Mucosa of descending colon (tissue), 3 donors: Measurements from ENCODE around the gene NRG2. TPM values are rescaled to one million over a fixed set of nuclear protein-coding genes. Genes with fewer than 3 reads are reported as not detected.

ENCODE experiments used
- ATAC-seq: fragments of 200-7000 bp; cut with Tn5 transposase; one replicate; pipeline ENCODE4 v1.9.1; 2020; ENCODE audit warnings: mild to moderate bottlenecking, moderate library complexity
- DNase-seq, 3 donors: peaks; one replicate each; pipeline ENCODE4 v3.0.0-alpha.2; 2020
- H3K36me3 ChIP-seq: fragments of 200-600 bp; one replicate; pipeline ENCODE4 v1.8.0; 2021; ENCODE audit warnings: low read depth, mild to moderate bottlenecking
- H3K4me1 ChIP-seq: fragments of 200-600 bp; one replicate; pipeline ENCODE4 v1.8.0; 2021; ENCODE audit warnings: low read depth, mild to moderate bottlenecking
- H3K4me3 ChIP-seq: fragments of 200-600 bp; one replicate; pipeline ENCODE4 v1.8.0; 2021; ENCODE audit warnings: mild to moderate bottlenecking
- H3K9me3 ChIP-seq: fragments of 200-600 bp; one replicate; pipeline ENCODE4 v1.8.0; 2021; ENCODE audit warnings: mild to moderate bottlenecking
- intact Hi-C, 2 donors: fragments of 100-400 bp; cut with DNase I in 1 of 2; cut with micrococcal nuclease in 1 of 2; formaldehyde crosslinking; loops; one replicate each; pipeline versions ENCODE4 v1.11.0 to v1.11.1; 2022; cut with DNase I, micrococcal nuclease
- total RNA-seq, 3 donors: library from RNA; stranded (reverse); fragmentation: NEBNext Ultra II Directional in 2 of 3; extraction: Animal tissue kit (Norgen Biotek cat#: 25700) in 2 of 3; gene quantifications; one replicate each; pipeline versions ENCODE4 v1.2.1 to v1.2.4, GENCODE V29; 2021 to 2023
- TF ChIP-seq, protein P1 (sequence below): fragments of 200-600 bp; IDR thresholded peaks from one replicate; pipeline ENCODE4 v1.8.0; 2022; ENCODE audit warnings: antibody characterized with exemption, mild to moderate bottlenecking
- donor health status: DM: no; HTN: no; CAD: no; lungs with moderate emphysema.
- donor health status: DM: no; HTN: no; CAD: no.
- donor health status: DM: no; HTN: yes; CAD: no.

Gene NRG2
- total RNA-seq, 3 donors from 2014 or later, result 0.52 to 7.3 (median 0.89) TPM

DNA sequence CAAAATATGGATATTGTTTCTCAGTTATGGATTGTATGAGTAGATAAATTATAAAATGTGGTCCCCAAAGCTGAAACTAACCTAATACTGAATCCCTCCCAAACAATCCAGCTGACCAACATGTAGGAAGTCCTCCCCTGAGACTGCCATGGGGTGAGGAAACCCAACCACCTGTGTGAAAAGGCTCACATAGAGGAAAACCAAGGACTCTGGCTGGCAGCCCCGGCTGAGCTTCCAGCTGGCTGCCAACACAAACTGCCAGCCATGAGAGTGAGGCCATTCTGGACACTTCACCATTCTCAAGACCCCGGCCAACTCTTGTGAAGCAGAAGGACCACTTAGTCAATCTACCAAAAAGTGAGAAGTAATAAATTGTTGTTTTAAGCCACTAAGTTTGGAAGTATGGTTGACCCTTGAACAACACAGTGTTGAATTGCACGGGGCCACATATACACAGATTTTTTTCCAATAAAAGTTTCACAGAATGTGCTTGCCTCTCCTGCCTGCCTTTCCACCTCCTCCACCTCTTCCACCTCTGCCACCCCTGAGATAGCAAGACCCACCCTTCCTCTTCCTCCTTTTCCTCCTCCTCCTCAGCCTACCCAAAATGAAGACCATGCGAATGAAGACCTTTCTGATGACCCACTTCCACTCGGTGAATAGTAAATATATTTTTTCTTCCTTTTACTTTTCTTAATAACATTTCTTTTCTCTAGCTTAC is 15.3 kb upstream of the NRG2 start:
- TF ChIP-seq, protein P1, sequence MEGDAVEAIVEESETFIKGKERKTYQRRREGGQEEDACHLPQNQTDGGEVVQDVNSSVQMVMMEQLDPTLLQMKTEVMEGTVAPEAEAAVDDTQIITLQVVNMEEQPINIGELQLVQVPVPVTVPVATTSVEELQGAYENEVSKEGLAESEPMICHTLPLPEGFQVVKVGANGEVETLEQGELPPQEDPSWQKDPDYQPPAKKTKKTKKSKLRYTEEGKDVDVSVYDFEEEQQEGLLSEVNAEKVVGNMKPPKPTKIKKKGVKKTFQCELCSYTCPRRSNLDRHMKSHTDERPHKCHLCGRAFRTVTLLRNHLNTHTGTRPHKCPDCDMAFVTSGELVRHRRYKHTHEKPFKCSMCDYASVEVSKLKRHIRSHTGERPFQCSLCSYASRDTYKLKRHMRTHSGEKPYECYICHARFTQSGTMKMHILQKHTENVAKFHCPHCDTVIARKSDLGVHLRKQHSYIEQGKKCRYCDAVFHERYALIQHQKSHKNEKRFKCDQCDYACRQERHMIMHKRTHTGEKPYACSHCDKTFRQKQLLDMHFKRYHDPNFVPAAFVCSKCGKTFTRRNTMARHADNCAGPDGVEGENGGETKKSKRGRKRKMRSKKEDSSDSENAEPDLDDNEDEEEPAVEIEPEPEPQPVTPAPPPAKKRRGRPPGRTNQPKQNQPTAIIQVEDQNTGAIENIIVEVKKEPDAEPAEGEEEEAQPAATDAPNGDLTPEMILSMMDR, result no peak
- intact Hi-C loops, result no loop called here
- no peak overlapping the region for H3K4me3 ChIP-seq

GRCh38 chr5:140056880-140057279 is 13.8 kb upstream of the NRG2 start:
- TF ChIP-seq, protein P1, result no peak
- Histone ChIP-seq H3K36me3 (no peaks in the 10 kb centered on the region), H3K4me3 (no peak overlapping the region), H3K9me3 (no peaks in the 10 kb centered on the region), H3K4me1 (no peaks in the 10 kb centered on the region)
- intact Hi-C loops, result no loop called here
- ATAC-seq (no peak), DNase-seq (no peak)

More for the DNA sequence above, 15.3 kb upstream of the NRG2 start:
- Histone ChIP-seq H3K36me3 (no peaks in the 10 kb centered on the region), H3K9me3 (no peaks in the 10 kb centered on the region), H3K4me1 (no peaks in the 10 kb centered on the region)
- DNase-seq (no peak), ATAC-seq (no peak)

DNA sequence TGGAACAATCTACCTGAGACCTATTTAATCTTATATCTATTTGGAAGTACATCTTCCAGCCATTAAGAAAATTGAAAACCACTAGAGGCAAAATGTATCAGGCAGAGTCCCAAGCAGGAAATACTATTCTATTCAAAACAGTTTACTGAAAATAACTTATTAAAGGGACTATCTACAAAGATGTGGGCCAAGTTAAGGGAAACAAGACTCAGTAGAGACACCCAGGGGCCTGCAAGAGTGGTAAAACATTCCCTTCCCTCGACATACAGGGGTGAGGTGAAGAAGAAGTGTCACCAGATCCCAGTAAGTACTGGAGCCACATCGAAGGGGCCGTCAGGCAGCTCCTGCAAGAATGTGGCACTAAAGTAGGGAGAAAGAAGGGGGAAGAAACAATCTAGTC is 12.1 kb upstream of the NRG2 start:
- no peak overlapping the region for H3K4me3 ChIP-seq
- TF ChIP-seq, protein P1, result no peak
- H3K9me3 ChIP-seq, result no peaks in the 10 kb centered on the region
- ATAC-seq (no peak), DNase-seq (no peak)
- H3K36me3 ChIP-seq, result no peaks in the 10 kb centered on the region
- intact Hi-C loops, result no loop called here
- no peaks in the 10 kb centered on the region for H3K4me1 ChIP-seq

- Histone ChIP-seq H3K9me3 (no peaks in the 10 kb centered on the region), H3K4me1 (no peaks in the 10 kb centered on the region), H3K4me3 (no peak overlapping the region), H3K36me3 (no peaks in the 10 kb centered on the region)
- TF ChIP-seq, protein P1, result no peak
- DNase-seq, result no peak
- no peak for ATAC-seq
- intact Hi-C loops, result no loop called here
Observed at GRCh38 chr5:140054086-140054689, 11.1 kb upstream of the NRG2 start.

- Histone ChIP-seq H3K9me3 (no peaks in the 10 kb centered on the region), H3K36me3 (no peaks in the 10 kb centered on the region), H3K4me1 (no peaks in the 10 kb centered on the region), H3K4me3 (no peak overlapping the region)
- DNase-seq, result no peak
- TF ChIP-seq, protein P1, result no peak
- no peak for ATAC-seq
- intact Hi-C loops, result no loop called here
Observed at GRCh38 chr5:140051950-140052349, 8.9 kb upstream of the NRG2 start.
